Ovary (tissue), 3 donors: Measurements from ENCODE around the gene RANBP17.

Experiments
- CTCF ChIP-seq, 3 donors: fragments of 450-650 bp in 2 of 3; fragments of 200-600 bp in 1 of 3; IDR thresholded peaks; one replicate each; pipeline versions ENCODE4 v1.5.1 to v1.8.0; 2016 to 2022; ENCODE audit warnings: antibody characterized with exemption in 3 of 3, mild to moderate bottlenecking in 1 of 3
- POLR2A ChIP-seq: fragments of 450-650 bp; IDR thresholded peaks from one replicate; pipeline ENCODE4 v1.6.1; 2017; ENCODE audit warnings: antibody characterized with exemption, mild to moderate bottlenecking, moderate library complexity
- donor health status: DM: no; HTN: no; CAD: no.

GRCh38 chr5:171337210-171337569 is 475.4 kb downstream of the RANBP17 start:
- no peak for TF ChIP-seq CTCF (IDR thresholded peaks at IDR 0.05)
- TF ChIP-seq POLR2A = no peak
